Measurements from ENCODE around the gene VANGL2.

- TF ChIP-seq CTCF (IDR thresholded peaks at IDR 0.05) = no peak
- TF ChIP-seq POLR2A (IDR thresholded peaks at IDR 0.05) = no peak
- no peak for TF ChIP-seq EP300 (IDR thresholded peaks at IDR 0.05)
Observed at GRCh38 chr1:160401487-160401805, 1.1 kb downstream of the VANGL2 start.
